Measurements from ENCODE around the gene C10orf90. TPM values are rescaled to one million over a fixed set of nuclear protein-coding genes. Genes with fewer than 3 reads are reported as not detected.

Gene C10orf90
- total and polyA plus RNA-seq, 7 donors = 0.03 to 1.1 (median 0.33) TPM; not detected in 4

DNA sequence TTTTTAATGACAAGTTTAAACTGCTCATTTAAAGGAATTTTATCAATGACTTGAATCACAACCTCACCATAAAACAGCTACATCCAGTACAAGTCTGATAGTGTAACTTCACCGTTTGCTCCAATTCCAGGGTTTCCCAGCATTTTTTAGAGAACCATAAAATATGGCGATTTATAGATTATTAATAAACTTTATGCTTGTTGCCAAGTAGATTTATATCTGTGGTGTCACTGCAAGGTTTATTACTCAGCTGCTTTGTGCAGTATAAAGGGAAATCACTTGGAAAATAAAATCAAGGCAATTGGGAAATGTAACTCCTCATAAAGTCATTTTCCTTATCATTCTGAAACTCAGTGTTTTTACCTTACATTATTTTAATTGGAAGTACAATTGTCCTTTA, 218.2 kb downstream of the C10orf90 start:
- no peaks in the 10 kb centered on the region for H3K27me3 ChIP-seq
- TF ChIP-seq EP300 (IDR thresholded peaks at IDR 0.05) (no peak), POLR2A (IDR thresholded peaks at IDR 0.05) (no peak), POLR2AphosphoS5 (IDR thresholded peaks at IDR 0.05) (no peak)
- TF ChIP-seq, protein P1, sequence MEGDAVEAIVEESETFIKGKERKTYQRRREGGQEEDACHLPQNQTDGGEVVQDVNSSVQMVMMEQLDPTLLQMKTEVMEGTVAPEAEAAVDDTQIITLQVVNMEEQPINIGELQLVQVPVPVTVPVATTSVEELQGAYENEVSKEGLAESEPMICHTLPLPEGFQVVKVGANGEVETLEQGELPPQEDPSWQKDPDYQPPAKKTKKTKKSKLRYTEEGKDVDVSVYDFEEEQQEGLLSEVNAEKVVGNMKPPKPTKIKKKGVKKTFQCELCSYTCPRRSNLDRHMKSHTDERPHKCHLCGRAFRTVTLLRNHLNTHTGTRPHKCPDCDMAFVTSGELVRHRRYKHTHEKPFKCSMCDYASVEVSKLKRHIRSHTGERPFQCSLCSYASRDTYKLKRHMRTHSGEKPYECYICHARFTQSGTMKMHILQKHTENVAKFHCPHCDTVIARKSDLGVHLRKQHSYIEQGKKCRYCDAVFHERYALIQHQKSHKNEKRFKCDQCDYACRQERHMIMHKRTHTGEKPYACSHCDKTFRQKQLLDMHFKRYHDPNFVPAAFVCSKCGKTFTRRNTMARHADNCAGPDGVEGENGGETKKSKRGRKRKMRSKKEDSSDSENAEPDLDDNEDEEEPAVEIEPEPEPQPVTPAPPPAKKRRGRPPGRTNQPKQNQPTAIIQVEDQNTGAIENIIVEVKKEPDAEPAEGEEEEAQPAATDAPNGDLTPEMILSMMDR (IDR thresholded peaks at IDR 0.05) = no peak
- no peak overlapping the region for H3K27ac ChIP-seq
- H3K36me3 ChIP-seq = no peaks in the 10 kb centered on the region
- 66 to 79% methylated on average over 2 of the region's 2 CpGs for WGBS, 2 donors
- peaks cover 0 to 9% (median 0%) of the 10 kb centered on the region in 4 donors for H3K4me1 ChIP-seq
- no peaks in the 10 kb centered on the region for H3K9me3 ChIP-seq
- H3K4me3 ChIP-seq = no peak overlapping the region
- intact Hi-C loops (cut with DNase I) = no loop called here
- no peak for DNase-seq

DNA sequence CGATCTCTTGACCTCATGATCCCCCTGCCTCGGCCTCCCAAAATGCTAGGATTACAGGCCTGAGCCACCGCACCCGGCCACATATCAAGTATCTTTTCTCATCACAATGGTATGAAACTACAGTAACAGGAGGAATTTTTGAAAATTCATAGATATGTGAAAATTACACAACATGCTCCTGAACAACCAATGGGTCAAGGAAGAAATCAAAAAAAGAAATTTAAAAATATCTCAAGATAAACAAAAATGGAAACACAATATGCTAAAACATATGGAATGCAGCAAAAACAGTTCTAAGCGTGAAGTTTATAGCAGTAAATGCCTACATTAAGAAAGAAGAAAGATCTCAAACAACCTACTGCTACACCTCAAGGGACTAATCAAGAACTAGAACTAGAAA, 222.4 kb downstream of the C10orf90 start:
- no peak overlapping the region for H3K27ac ChIP-seq
- WGBS, 2 donors = 93 to 95% methylated on average over 5 of the region's 5 CpGs
- no peaks in the 10 kb centered on the region for H3K4me1 ChIP-seq
- no peaks in the 10 kb centered on the region for H3K9me3 ChIP-seq
- DNase-seq = no peak
- no peak for TF ChIP-seq EP300 (IDR thresholded peaks at IDR 0.05)
- TF ChIP-seq POLR2A (IDR thresholded peaks at IDR 0.05) = no peak
- TF ChIP-seq, protein P1 (IDR thresholded peaks at IDR 0.05) = no peak
- no peak for TF ChIP-seq POLR2AphosphoS5 (IDR thresholded peaks at IDR 0.05)
- H3K4me3 ChIP-seq = no peak overlapping the region
- no peaks in the 10 kb centered on the region for H3K36me3 ChIP-seq
- intact Hi-C loops (cut with DNase I) = no loop called here
- no peaks in the 10 kb centered on the region for H3K27me3 ChIP-seq

DNA sequence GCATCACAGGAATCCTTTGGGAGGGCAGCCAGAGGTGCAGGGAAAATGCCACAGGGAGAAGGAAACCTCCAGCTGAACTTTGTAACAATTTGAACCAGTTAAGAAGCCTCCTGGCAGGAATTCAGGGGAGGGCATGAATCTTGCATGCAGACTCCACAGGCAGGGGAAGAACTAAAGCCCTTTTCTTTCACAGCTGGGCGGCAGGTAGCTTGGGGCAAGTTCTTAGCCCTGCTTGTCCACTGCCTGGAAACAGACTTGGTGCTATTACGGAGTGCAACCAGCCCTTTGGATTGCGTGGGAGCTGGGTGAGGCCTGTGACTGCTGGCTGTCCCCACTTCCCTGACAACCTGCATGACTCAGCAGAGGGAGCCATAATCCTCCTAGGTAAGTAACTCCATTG, 230.6 kb downstream of the C10orf90 start:
- Histone ChIP-seq H3K27me3 (no peaks in the 10 kb centered on the region), H3K9me3 (peaks cover 0 to 5% (median 0%) of the 10 kb centered on the region in 4 donors), H3K4me3 (no peak overlapping the region), H3K4me1 (no peaks in the 10 kb centered on the region), H3K27ac (no peak overlapping the region), H3K36me3 (no peaks in the 10 kb centered on the region)
- WGBS, 2 donors = 90 to 96% methylated on average over 3 of the region's 3 CpGs
- TF ChIP-seq, protein P1 (IDR thresholded peaks at IDR 0.05) = no peak
- TF ChIP-seq EP300 (IDR thresholded peaks at IDR 0.05) (no peak), POLR2A (IDR thresholded peaks at IDR 0.05) (no peak), POLR2AphosphoS5 (IDR thresholded peaks at IDR 0.05) (no peak)
- intact Hi-C loops (cut with DNase I) = no loop called here
- DNase-seq = no peak

DNA sequence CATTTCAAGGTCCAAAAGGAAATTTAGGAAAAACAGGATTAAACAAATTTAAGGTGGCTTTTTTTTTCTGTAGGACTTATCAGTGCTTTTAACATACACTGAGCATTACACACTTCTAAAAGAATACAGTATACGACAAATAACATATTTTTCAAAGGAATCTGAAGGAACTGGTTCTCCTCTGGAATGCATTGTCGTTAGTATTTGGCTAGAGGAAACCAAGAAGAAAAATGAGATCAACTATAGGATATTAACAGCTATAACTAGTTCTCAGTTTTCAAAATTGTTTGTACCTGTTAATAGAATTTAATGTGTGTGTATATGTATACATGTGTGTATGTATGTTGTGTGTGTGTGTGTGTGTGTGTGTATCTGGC, 232.1 kb downstream of the C10orf90 start:
- Histone ChIP-seq H3K4me1 (no peaks in the 10 kb centered on the region), H3K27ac (no peak overlapping the region), H3K4me3 (no peak overlapping the region), H3K36me3 (no peaks in the 10 kb centered on the region), H3K9me3 (peaks cover 0 to 5% (median 0%) of the 10 kb centered on the region in 4 donors), H3K27me3 (no peaks in the 10 kb centered on the region)
- no peak for DNase-seq
- intact Hi-C loops (cut with DNase I) = no loop called here
- WGBS, 2 donors = 66 to 71% methylated on average over 2 of the region's 2 CpGs
- TF ChIP-seq, protein P1 (IDR thresholded peaks at IDR 0.05) = no peak
- TF ChIP-seq POLR2AphosphoS5 (IDR thresholded peaks at IDR 0.05) (no peak), POLR2A (IDR thresholded peaks at IDR 0.05) (no peak), EP300 (IDR thresholded peaks at IDR 0.05) (no peak)
